MM.1S (cell line): ENCODE results near the gene FAM107B.
A peak's percentile ranks its signal among the peaks of the same experiment; 100 is the strongest.

ENCODE experiments used
- DNase-seq: peaks from one replicate; pipeline ENCODE4 v3.0.0-alpha.2; 2015
- H2AFZ ChIP-seq: fragments of 300-600 bp; sonication (generic); 2 replicates; pipeline ENCODE4 v1.6.0; 2016; ENCODE audit warnings: antibody characterized with exemption, low read length
- H3F3A ChIP-seq: fragments of 300-600 bp; sonication (generic); 2 replicates; pipeline ENCODE4 v1.6.1; 2016; ENCODE audit warnings: mild to moderate bottlenecking, antibody characterized with exemption, low read length, moderate library complexity, mixed read lengths; ENCODE audit not compliant: insufficient read depth
- H3K27ac ChIP-seq: fragments of 300-600 bp; sonication (generic); 2 replicates; pipeline ENCODE4 v1.5.1; 2016; ENCODE audit warnings: mild to moderate bottlenecking, low read length
- H3K27me3 ChIP-seq: fragments of 300-600 bp; sonication (generic); replicated peaks from 2 replicates; pipeline ENCODE4 v1.6.0; 2016; ENCODE audit warnings: low read length; ENCODE audit not compliant: insufficient read depth
- H3K36me3 ChIP-seq: fragments of 300-600 bp; sonication (generic); replicated peaks from 2 replicates; pipeline ENCODE4 v1.6.1; 2016; ENCODE audit warnings: mild to moderate bottlenecking, low read length, mixed read lengths; ENCODE audit not compliant: insufficient read depth
- H3K4me1 ChIP-seq: fragments of 300-600 bp; sonication (generic); 2 replicates; pipeline ENCODE4 v1.6.1; 2016; ENCODE audit warnings: low read length, mixed read lengths
- H3K4me2 ChIP-seq: fragments of 300-600 bp; sonication (generic); 2 replicates; pipeline ENCODE4 v1.6.0; 2016; ENCODE audit warnings: low read depth, low read length
- H3K4me3 ChIP-seq: fragments of 300-600 bp; sonication (generic); 2 replicates; pipeline ENCODE4 v1.5.1; 2016; ENCODE audit warnings: low read length, mixed read lengths
- H3K79me2 ChIP-seq: fragments of 300-600 bp; sonication (generic); 2 replicates; pipeline ENCODE4 v1.6.1; 2016; ENCODE audit warnings: mixed run types, low read length, mixed read lengths
- H3K9ac ChIP-seq: fragments of 300-600 bp; sonication (generic); 2 replicates; pipeline ENCODE4 v1.6.1; 2016; ENCODE audit warnings: low read length, mixed read lengths
- H3K9me2 ChIP-seq: fragments of 300-600 bp; sonication (generic); replicated peaks from 2 replicates; pipeline ENCODE4 v1.6.1; 2016; ENCODE audit warnings: mild to moderate bottlenecking, low read length, mixed read lengths; ENCODE audit not compliant: insufficient read depth
- H3K9me3 ChIP-seq: fragments of 300-600 bp; sonication (generic); replicated peaks from 2 replicates; pipeline ENCODE4 v1.6.1; 2016; ENCODE audit warnings: mild to moderate bottlenecking, low read length, mixed read lengths; ENCODE audit not compliant: insufficient read depth
- H4K20me1 ChIP-seq: fragments of 300-600 bp; sonication (generic); 2 replicates; pipeline ENCODE4 v1.6.1; 2016; ENCODE audit warnings: mild to moderate bottlenecking, low read length, moderate library complexity, mixed read lengths; ENCODE audit not compliant: insufficient read depth
- EZH2 ChIP-seq: fragments of 300-600 bp; sonication (generic); optimal IDR thresholded peaks from 2 replicates; pipeline ENCODE3; 2017; ENCODE audit warnings: low read depth, mild to moderate bottlenecking, antibody characterized with exemption, low read length, mixed read lengths
- EZH2phosphoT487 ChIP-seq: fragments of 300-600 bp; sonication (generic); IDR thresholded peaks from 2 replicates; pipeline ENCODE4 v1.6.1; 2018; ENCODE audit warnings: antibody characterized with exemption, low read length
- TF ChIP-seq, protein P1 (sequence below): fragments of 300-600 bp; sonication (generic); IDR thresholded peaks from 2 replicates; pipeline ENCODE4 v1.5.1; 2016; ENCODE audit warnings: antibody characterized with exemption, low read length, mixed read lengths

Gene FAM107B

DNA sequence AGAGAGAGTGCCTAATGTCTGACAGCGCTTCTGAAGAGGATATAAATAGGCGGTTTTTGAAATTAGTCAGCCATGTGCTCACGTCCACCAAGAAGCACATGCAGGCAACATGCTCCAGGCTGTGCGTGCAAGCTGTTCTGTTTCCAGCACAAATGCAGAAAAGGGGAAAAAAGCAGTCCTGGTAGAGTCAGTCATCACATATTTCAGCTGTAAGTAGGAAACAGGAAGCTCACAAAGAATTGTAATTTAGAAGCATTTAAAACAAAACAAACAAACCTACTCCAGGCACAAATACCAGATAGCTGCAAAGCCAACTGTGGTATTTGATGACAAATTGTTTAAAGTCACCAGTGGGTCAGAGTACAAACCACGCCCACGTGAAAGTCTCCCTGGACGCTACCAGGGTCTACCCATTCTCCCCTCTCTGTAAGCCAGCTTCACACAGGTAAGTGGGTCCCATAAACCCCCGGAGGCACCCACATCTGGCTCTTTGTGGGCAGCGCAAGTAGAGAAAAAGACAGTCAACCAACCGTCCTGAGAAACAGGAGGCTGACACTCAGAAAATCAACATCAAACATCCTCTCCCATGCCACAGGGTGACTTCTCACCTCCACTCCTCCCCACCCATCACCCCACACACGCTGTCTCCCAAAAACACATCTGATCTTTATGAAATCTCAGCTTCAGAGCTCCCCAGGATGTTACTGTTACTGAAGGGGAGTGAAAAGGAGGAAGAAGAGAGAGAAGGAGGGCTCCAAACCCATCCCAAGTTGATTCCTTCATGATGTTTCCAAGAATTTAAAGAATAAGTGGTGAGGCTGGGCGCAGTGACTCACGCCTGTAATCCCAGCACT, 186.4 kb downstream of the FAM107B start:
- no peaks in the 10 kb centered on the region for H3K9me3 ChIP-seq
- no peaks in the 10 kb centered on the region for H3K9me2 ChIP-seq
- peaks cover 19% of the 10 kb centered on the region for H3K36me3 ChIP-seq
- peaks cover 42% of the 10 kb centered on the region for H3K4me1 ChIP-seq
- no peaks in the 10 kb centered on the region for H3K27me3 ChIP-seq
- no peak for DNase-seq
- H3K27ac ChIP-seq, result no peak overlapping the region
- no peak overlapping the region for H3K4me2 ChIP-seq
- H4K20me1 ChIP-seq, result peaks cover 16% of the 10 kb centered on the region
- H3K9ac ChIP-seq, result no peak overlapping the region
- no peak overlapping the region for H3K4me3 ChIP-seq
- H3F3A ChIP-seq, result peaks cover 19% of the 10 kb centered on the region
- peaks cover 99% of the 10 kb centered on the region for H3K79me2 ChIP-seq
- TF ChIP-seq, protein P1, sequence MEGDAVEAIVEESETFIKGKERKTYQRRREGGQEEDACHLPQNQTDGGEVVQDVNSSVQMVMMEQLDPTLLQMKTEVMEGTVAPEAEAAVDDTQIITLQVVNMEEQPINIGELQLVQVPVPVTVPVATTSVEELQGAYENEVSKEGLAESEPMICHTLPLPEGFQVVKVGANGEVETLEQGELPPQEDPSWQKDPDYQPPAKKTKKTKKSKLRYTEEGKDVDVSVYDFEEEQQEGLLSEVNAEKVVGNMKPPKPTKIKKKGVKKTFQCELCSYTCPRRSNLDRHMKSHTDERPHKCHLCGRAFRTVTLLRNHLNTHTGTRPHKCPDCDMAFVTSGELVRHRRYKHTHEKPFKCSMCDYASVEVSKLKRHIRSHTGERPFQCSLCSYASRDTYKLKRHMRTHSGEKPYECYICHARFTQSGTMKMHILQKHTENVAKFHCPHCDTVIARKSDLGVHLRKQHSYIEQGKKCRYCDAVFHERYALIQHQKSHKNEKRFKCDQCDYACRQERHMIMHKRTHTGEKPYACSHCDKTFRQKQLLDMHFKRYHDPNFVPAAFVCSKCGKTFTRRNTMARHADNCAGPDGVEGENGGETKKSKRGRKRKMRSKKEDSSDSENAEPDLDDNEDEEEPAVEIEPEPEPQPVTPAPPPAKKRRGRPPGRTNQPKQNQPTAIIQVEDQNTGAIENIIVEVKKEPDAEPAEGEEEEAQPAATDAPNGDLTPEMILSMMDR, result no peak
- TF ChIP-seq EZH2phosphoT487 (no peak), EZH2 (no peak)
- H2AFZ ChIP-seq, result no peak overlapping the region

- H3K4me3 ChIP-seq, result no peak overlapping the region
- H3K79me2 ChIP-seq, result peaks cover 100% of the 10 kb centered on the region
- H3K9me3 ChIP-seq, result no peaks in the 10 kb centered on the region
- H3K9me2 ChIP-seq, result no peaks in the 10 kb centered on the region
- no peak overlapping the region for H3K27ac ChIP-seq
- no peaks in the 10 kb centered on the region for H3K27me3 ChIP-seq
- H3K4me1 ChIP-seq, result peaks cover 42% of the 10 kb centered on the region
- H3F3A ChIP-seq, result peaks cover 19% of the 10 kb centered on the region
- no peak overlapping the region for H3K9ac ChIP-seq
- 0 out of 2 replicates have a peak overlapping the region, but pooled peaks have one; percentile 4 for H3K4me2 ChIP-seq
- no peak for DNase-seq
- TF ChIP-seq EZH2 (no peak), EZH2phosphoT487 (no peak)
- TF ChIP-seq, protein P1, result no peak
- H4K20me1 ChIP-seq, result peaks cover 16% of the 10 kb centered on the region
- H2AFZ ChIP-seq, result no peak overlapping the region
- H3K36me3 ChIP-seq, result peaks cover 19% of the 10 kb centered on the region
Observed at GRCh38 chr10:14587540-14588083, 187.1 kb downstream of the FAM107B start.

DNA sequence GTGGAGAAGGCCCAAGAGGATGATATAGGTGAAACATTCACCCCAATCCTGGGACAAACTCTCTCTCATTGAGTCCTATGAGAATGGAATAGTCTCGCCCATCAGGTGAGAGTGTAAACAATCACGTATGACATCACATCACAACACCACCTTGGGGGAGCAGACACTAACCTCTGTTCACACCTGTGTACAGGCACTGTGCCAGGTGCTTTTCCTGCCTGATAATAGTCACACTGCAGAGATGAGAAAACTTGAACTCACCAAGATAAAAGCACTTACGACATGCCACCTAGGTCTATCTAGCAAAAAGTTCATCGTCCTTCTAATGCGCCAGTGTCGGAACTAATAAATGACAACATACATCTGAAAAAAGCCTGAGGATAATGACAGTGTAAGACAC, 187.8 kb downstream of the FAM107B start:
- Histone ChIP-seq H3K9me3 (no peaks in the 10 kb centered on the region), H3K4me1 (peaks cover 42% of the 10 kb centered on the region), H3F3A (peaks cover 19% of the 10 kb centered on the region), H3K27ac (no peak overlapping the region), H3K79me2 (peaks cover 100% of the 10 kb centered on the region), H2AFZ (no peak overlapping the region), H3K4me2 (0 out of 2 replicates have a peak overlapping the region, but pooled peaks have one; percentile 4), H3K9ac (no peak overlapping the region), H3K9me2 (no peaks in the 10 kb centered on the region), H3K36me3 (peaks cover 19% of the 10 kb centered on the region), H3K4me3 (no peak overlapping the region), H3K27me3 (no peaks in the 10 kb centered on the region), H4K20me1 (peaks cover 16% of the 10 kb centered on the region)
- TF ChIP-seq EZH2 (no peak), EZH2phosphoT487 (no peak)
- TF ChIP-seq, protein P1, result no peak
- no peak for DNase-seq
